KOPT-K1 (cell line): ENCODE measurements around the gene ARHGAP29.
"Not testable (repeated sequence)": the region's sequence is repeated elsewhere in the genome, so short reads cannot be mapped to it uniquely, and the experiment has no call there.

Source experiments
- H3K27ac ChIP-seq: fragments of 200-600 bp; sonication (generic); 2 replicates; pipeline ENCODE4 v1.5.1; 2016; ENCODE audit warnings: antibody characterized with exemption, mild to moderate bottlenecking, low read depth, low read length; ENCODE audit not compliant: poor library complexity, severe bottlenecking
- H3K36me3 ChIP-seq: fragments of 200-600 bp; sonication (generic); 2 replicates; pipeline ENCODE4 v1.5.1; 2017; ENCODE audit warnings: antibody characterized with exemption, mild to moderate bottlenecking, low read length, moderate library complexity; ENCODE audit not compliant: insufficient read depth
- H3K9me3 ChIP-seq: fragments of 200-600 bp; sonication (generic); 2 replicates; pipeline ENCODE4 v1.5.1; 2017; ENCODE audit warnings: antibody characterized with exemption, low read length, mild to moderate bottlenecking; ENCODE audit not compliant: insufficient read depth, poor library complexity, severe bottlenecking

ARHGAP29 gene

GRCh38 chr1:94183197-94183815 is 54.1 kb downstream of the ARHGAP29 start:
- Histone ChIP-seq H3K9me3 (no peaks in the 10 kb centered on the region), H3K36me3 (no peaks in the 10 kb centered on the region)

GRCh38 chr1:94182191-94182590 is 55.2 kb downstream of the ARHGAP29 start:
- no peaks in the 10 kb centered on the region for H3K36me3 ChIP-seq
- H3K27ac ChIP-seq = no peak overlapping the region

More at GRCh38 chr1:94183197-94183815, 54.1 kb downstream of the ARHGAP29 start:
- H3K27ac ChIP-seq = no peak overlapping the region

GRCh38 chr1:94180650-94181049 is 56.7 kb downstream of the ARHGAP29 start:
- Histone ChIP-seq H3K9me3 (no peaks in the 10 kb centered on the region), H3K27ac (no peak overlapping the region), H3K36me3 (no peaks in the 10 kb centered on the region)

More at GRCh38 chr1:94182191-94182590, 55.2 kb downstream of the ARHGAP29 start:
- H3K9me3 ChIP-seq = no peaks in the 10 kb centered on the region

DNA sequence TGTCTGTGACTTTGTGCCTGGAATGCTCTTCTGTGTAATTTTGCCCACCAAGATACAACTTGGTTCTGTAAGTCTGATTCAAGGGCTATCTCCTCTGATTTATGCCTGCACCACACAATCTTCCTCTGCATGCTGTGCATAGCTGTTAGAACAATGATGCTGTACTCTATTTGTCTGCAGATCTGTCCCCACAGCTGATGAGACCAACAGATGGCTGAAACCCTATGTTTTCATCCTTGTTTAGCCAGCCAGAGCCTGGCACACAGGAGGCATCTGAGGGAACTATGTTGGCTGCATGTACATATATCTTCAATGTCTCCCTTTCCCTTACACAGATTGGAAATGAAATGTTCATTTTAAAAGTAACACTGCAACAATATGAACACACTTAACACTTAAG is 58.5 kb downstream of the ARHGAP29 start:
- Histone ChIP-seq H3K36me3 (no peaks in the 10 kb centered on the region), H3K27ac (no peak overlapping the region), H3K9me3 (no peaks in the 10 kb centered on the region)

DNA sequence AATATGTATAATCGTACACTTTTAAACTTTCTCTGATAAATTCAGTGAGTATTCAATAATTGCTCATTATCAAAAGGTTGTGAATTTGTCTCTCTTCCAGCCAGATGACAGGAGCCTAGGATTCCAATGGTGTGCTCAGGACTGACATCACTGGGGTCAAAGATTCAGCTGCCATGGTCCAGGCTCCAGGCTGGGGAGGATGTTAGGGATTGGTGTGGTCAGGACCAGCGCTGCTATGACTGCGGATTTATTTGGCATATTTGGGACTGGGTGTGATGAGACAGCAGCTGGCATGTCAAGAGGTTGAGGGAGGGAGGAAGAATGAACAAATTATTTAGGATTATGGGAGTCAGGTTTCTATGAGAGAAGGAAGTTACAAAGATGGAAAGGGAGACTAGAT is 68.3 kb downstream of the ARHGAP29 start:
- no peak overlapping the region for H3K27ac ChIP-seq
- H3K9me3 ChIP-seq = no peaks in the 10 kb centered on the region
- H3K36me3 ChIP-seq = no peaks in the 10 kb centered on the region

DNA sequence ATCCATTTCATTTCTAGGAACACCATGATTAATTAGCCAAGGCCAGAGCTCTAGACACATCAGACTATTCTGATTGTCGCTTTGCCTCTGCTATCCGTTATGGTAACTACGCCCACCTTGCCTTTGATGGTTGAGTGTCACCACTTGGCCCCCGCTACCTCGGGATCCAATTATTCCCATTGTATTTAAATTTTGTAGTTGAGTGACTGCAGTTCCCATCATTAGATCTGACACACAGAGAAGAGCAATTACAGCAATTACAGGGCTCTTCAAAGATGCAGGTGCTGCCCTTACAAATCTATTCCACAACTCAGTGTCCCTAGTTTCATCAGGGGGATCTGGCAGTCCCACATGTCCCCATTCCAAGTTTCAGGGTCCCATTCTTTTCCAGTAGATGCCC is 71.5 kb downstream of the ARHGAP29 start:
- Histone ChIP-seq H3K36me3 (no peaks in the 10 kb centered on the region), H3K9me3 (no peaks in the 10 kb centered on the region), H3K27ac (no peak overlapping the region)

- not testable (repeated sequence) for H3K36me3 ChIP-seq, H3K9me3 ChIP-seq, H3K27ac ChIP-seq
Measured at GRCh38 chr1:94164885-94165284, 72.5 kb downstream of the ARHGAP29 start.

DNA sequence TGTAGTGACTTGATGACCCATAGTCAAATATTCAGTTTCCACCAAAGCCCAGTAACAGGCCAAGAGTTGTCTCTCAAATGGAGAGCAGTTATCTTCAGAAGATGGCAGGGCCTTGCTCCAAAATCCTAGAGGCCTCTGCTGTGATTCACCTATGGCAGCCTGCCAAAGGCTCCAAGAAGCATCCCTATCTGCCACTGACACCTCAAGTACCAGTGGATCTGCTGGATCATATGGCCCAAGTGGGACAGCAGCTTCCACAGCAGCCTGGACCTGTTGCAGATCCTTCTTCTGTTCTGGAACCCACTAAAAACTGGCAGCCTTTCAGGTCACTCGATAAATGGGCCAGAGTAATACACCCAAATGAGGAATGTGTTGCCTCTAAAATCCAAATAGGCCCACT is 73.3 kb downstream of the ARHGAP29 start:
- not testable (repeated sequence) for H3K36me3 ChIP-seq, H3K27ac ChIP-seq, H3K9me3 ChIP-seq

DNA sequence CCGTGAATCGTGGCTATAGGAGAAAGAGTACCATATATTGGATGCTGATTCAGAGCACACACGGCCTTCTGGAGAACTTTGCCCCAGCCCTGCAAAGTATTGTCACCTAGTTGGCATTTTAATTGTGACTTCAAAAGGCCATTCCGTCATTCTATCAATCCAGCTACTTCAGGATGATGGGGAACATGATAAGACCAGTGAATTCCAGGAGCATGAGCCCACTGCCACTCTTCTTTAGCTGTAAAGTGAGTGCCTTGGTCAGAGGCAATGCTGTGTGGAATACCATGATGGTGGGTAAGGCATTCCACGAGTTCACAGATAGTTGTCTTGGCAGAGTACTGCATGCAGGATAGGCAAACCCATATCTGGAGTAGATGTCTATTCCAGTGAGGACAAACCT is 74.1 kb downstream of the ARHGAP29 start:
- H3K9me3 ChIP-seq, H3K27ac ChIP-seq, H3K36me3 ChIP-seq: not testable (repeated sequence)

DNA sequence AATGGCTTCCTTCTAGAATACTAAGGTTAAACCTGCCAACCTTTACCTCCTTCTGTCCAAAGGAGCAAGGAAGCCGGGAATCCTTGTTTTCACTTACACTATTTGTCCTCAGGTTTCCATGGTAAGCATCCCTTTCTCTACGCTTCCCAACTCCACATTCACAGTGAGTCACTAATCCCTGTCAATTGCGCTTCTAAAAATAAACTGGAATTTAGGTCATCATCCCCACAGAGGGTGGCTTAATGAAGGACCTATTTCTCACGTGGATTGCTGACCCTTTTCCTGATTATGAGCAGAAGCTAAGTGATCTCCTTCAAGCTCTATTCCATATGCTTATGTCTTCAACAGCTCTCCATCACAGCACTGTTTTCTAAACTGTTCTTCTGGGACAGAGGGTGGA is 76.6 kb downstream of the ARHGAP29 start:
- H3K27ac ChIP-seq = no peak overlapping the region
- H3K36me3 ChIP-seq = no peaks in the 10 kb centered on the region
- H3K9me3 ChIP-seq = no peaks in the 10 kb centered on the region

- Histone ChIP-seq H3K27ac (no peak overlapping the region), H3K9me3 (no peaks in the 10 kb centered on the region), H3K36me3 (no peaks in the 10 kb centered on the region)
Measured at GRCh38 chr1:94156096-94156625, 81.2 kb downstream of the ARHGAP29 start.

DNA sequence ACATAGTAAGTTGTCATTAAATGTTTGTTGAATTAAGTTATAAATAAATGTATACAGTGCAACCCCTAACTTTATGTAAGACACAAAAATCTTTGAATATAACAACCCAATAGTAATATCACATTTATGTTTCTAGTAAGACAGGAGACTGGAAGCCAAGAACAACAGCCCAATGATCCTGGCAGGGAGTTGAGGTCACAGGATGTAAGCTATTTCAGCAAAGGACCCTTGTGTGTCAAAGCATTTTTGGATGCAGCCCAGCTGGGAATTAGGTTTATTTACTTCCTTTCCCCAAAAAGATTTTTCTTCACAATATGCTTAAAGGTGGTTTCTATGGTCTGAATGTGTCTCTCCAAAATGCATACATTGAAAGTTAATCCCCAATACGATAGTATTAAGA is 82.4 kb downstream of the ARHGAP29 start:
- H3K9me3 ChIP-seq = no peaks in the 10 kb centered on the region
- H3K27ac ChIP-seq = no peak overlapping the region
- no peaks in the 10 kb centered on the region for H3K36me3 ChIP-seq

DNA sequence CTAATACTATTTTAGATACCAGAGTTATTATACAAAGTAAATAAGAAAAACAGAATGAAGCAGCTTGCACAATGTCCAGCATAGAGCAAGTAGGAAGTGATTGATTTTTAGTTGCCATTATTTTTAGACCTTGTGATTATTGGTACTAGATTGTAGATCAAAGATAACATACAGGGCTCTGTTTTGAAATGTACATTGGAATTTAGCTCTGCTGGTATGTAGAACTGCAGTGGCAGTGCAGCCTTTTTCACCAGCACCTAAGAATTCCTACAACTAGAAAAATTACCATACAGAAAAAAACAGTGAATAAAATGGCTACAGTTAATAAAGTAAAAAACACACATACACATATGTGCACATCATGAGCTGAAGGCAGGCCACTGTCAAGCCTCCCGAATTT is 84.3 kb downstream of the ARHGAP29 start:
- no peaks in the 10 kb centered on the region for H3K9me3 ChIP-seq
- H3K27ac ChIP-seq = no peak overlapping the region
- no peaks in the 10 kb centered on the region for H3K36me3 ChIP-seq

GRCh38 chr1:94149166-94149565 is 88.2 kb downstream of the ARHGAP29 start:
- not testable (repeated sequence) for H3K36me3 ChIP-seq, H3K9me3 ChIP-seq, H3K27ac ChIP-seq

DNA sequence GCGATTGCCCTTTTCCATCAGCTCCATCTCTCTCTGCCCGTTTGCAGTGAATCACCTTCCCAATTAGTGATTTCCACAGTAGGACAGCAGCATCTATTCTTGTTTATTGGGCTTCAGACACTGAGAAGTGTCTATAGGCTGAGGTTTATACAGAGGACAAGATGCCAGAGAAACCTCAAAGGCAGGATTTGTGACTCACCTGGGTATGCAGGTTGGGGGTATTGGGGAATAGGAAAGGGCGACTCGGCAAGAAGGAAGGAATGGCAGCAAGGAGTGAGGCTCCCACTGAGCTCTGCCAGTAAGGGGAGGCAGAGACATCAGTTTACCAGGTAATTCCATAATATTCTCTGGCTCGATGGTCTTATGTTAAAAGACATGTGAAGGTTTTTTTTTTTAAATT is 91.1 kb downstream of the ARHGAP29 start:
- Histone ChIP-seq H3K36me3 (no peaks in the 10 kb centered on the region), H3K27ac (no peak overlapping the region), H3K9me3 (no peaks in the 10 kb centered on the region)

GRCh38 chr1:94144836-94145235 is 92.5 kb downstream of the ARHGAP29 start:
- Histone ChIP-seq H3K36me3 (no peaks in the 10 kb centered on the region), H3K27ac (no peak overlapping the region), H3K9me3 (no peaks in the 10 kb centered on the region)
